ENCODE data around the gene INPP4B. TPM values are rescaled to one million over a fixed set of nuclear protein-coding genes. Genes with fewer than 3 reads are reported as not detected.

INPP4B gene
- total RNA-seq, 1 donor from 2014 or later = 1.3 TPM

DNA sequence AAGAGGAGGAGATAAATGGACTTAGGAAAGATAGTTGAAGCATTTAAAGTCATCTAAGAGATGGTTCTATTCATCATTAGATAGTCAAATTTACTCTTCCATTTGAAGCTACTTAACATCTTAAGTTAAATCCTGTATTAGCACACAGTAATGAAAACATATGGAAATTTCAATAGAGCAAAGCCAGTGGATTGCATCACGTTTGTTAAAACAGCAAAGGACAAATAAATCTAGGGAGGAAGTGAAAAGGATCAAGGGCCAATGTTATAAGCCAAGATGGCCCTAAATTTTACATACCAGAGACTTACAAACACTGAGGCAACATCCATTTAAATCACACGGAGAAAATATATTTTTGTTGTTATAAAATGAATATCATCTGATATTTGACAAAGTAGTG, 602.8 kb downstream of the INPP4B start:
- no peak for DNase-seq (ENCODE audit: low read depth, low spot score)

DNA sequence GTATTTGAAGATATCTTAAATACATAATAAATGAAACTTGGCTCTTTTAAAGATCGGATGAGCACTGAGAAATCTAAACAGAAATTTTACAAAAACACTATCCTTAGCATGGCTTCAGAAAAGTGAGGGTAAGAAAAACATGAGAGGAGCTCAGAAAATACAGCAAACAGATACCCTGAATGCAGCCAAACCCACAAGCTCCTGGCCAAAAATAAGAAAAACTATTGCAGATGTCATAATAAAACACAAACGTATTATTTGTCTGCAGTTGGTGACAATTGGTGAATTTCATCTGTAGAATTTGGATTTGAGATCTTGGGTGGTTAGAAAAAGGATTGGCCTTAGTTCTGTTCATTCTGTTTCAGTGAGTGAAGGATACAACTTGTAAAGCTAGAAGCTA, 603.9 kb downstream of the INPP4B start:
- DNase-seq (ENCODE audit: low read depth, low spot score) = no peak

DNA sequence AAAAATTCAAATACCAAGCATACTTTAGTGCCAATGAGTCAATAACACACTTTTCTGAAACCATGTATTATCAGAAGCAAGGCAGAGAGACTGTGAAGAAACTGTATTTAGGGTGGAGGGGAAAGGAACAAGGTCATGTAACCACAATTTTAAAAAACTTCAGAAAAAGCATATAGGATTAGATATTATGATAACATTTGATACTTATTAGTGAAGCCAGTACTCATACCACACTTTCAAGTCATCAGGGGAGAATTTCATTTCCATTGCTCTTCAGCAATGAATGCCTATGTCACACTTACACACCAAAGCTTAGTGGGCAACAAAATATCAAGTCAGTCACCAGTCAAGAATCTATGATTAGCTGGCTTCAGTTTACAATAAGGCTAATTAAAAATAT, 607.5 kb downstream of the INPP4B start:
- no peak for DNase-seq (ENCODE audit: low read depth, low spot score)

DNA sequence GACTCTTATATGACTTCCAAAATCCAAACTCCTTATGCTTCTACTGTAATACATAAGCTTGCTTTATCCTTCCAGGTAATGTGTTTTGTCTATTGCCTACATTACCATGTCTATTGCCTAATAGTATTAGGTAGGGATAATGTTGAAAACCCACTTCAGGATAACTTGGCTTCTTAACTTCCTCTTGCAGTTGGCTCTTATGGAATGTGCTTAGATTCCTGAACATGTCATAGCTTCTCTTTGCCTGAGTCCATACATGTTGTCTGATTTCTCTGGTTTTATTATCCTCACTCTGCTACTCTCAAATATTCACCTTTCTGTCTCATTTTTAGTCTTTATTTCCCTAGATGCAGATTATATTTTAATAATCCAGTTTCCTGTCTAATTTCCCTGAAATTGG, 609.8 kb downstream of the INPP4B start:
- DNase-seq (ENCODE audit: low read depth, low spot score) = no peak

DNA sequence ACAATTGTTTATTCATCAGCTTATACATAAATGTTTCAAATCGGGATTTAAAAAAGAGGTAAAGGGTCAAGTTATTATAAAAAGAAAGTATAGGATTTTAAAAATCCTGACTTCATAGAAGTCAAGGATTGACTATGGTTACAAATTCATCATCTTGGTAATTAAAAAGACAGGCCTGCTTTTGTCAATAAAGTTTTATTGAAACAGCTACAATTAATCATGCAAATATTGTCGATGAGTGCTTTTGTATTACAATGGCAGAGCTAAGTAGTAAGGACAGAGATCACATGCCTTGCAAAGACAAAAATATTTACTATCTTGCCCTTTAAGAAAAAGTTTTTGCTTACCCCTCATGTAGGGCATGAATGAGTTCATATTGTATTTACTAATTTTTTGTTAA, 614.3 kb downstream of the INPP4B start:
- no peak for DNase-seq (ENCODE audit: low read depth, low spot score)

DNA sequence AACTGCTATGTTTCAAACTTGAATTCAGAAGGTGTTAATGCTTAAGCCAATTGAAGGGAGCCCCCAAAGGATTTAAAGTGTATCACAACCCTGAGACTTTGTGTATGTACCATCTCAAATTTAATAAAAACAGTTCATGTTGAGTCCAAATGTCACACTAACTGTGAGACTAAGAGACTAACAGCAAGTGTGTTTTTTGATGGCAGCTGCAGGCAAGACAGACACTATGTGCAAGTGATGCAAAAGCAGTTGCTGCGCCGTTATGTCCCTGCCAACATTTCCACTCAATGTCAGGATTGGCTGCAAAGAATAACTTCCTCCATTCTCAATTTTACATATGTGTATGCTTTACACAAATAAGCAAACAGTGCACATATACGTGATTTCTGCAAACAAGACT, 615.1 kb downstream of the INPP4B start:
- no peak for DNase-seq (ENCODE audit: low read depth, low spot score)

DNA sequence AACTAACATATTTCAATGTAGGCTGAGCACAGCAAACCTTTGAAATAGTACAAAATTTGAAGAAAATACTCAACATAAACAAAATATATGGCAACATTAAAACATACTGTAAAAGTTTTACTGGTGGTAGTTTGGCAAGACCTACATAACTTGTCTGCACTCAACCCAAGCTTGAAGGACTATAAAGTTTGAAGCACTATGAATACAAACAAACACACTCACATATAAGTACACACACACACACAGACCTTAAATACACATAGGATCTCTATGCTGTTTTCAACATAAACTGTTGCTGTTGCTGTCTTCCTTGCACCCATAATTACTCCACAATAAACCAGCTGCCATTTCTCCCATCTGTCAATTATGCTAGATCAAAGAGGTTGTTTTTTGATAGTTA, 620.1 kb downstream of the INPP4B start:
- DNase-seq (ENCODE audit: low read depth, low spot score) = no peak

DNA sequence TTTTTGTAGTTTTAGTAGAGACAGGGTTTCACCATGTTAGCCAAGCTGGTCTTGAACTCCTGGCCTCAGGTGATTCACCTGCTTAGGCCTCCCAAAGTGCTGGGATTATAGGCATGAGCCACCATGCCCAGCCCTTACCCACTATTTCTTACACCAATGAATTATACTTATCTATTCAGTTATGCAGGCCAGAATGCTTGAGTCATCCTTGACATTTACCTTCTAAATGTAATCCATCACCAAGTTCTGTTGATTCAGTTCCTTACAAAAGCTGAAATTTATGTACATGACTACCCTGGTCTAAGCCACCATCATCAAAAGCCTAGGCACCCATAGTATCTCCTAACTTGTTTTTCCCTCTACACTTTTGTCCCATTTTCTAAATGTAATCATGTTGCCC, 624.0 kb downstream of the INPP4B start:
- no peak for DNase-seq (ENCODE audit: low read depth, low spot score)

DNA sequence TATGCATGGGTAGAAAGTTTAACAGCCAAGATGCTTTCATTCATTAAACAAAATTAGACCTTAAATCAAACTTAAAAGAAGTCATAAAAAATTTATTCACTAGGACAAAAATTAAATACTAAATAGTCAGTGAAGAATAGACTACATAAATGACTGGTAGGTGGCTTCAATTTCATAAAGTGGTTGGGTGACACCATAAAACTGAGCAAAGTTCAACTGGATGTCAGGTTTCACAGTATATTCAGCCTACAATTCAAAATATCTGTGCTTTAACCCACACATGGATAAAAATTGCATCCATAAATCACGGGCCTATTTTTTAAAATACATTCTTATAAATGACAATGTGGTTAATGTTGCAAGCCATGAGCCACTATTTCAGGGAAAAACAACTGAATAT, 627.4 kb downstream of the INPP4B start:
- no peak for DNase-seq (ENCODE audit: low read depth, low spot score)

DNA sequence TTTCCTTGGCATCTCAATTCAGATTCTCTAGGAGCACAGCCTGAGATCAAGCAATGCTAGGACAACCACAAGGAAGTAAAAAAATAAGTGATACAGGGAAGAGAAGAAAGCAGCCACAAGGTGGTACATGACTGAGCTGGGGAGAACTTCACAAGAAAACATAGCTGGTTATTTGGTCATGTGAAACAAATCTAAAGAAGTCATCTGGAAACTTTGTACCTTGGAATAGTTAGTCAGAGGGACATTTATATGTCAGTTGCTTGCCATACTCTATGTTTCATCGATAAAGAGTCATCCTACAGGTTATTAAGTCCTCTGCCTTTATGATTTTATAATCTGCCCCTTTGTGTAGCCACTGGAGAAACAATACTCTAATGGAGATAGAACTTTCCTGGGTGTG, 634.7 kb downstream of the INPP4B start:
- DNase-seq (ENCODE audit: low read depth, low spot score) = no peak

DNA sequence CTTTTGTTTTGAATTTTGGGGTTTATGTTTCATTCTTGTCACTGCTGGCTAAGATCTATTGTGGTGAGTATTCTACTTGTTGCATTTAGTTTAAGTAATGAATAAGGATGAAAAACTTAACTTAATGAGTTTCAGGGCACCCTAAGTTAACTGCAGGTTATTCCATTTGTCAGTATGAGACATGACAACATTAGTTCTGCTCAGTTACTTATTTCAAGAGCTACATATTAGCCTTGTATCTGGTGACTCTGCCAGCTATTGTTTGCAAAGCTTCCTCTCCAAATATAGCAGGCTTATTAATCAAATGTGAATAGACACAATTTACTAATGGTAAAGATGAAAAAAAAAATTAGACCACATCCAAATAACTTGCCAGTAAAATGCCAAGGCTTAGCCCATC, 642.6 kb downstream of the INPP4B start:
- DNase-seq (ENCODE audit: low read depth, low spot score) = no peak

DNA sequence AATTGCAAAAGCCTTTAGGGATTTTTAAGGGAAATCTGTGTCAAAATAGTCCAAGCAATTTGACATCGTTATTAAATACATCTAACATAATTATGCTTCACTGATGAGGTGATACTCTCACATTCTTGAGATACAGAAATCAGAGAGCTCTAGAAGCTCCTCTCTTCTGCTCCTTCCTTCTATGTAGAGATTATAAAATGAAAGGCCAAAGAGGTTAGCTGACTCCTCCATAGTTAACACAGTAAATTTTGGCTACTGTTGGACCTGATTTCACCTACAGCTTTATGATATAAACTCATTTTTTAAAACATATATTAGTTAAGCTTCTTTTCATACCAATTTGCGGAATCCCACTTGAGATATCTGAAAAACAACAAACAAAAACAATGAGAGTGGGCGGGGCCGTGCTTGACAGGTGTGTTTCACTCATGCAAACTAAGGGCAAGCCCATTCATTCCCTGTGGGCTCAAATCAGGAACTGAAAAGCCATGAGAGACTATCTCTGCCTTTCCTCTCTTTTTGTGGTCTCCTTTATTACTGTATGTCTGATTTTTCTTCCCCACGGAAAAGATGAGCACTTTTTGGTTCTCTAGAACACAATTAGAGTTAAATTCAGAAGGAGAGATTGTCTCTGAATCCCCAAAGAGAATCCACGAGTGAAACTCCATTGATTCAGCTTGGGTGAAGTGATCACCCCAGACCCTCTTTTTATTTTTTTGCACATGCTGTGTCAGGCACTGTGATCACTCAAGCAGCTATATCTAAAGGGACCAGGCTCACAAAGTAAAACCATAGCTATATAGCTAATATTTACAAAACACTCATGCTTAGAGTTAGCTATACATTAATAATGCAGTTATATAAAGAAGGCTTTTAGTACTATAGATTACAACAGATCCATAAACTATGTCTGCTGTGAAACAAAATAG, 643.4 kb downstream of the INPP4B start:
- no peak for DNase-seq (ENCODE audit: low read depth, low spot score)

DNA sequence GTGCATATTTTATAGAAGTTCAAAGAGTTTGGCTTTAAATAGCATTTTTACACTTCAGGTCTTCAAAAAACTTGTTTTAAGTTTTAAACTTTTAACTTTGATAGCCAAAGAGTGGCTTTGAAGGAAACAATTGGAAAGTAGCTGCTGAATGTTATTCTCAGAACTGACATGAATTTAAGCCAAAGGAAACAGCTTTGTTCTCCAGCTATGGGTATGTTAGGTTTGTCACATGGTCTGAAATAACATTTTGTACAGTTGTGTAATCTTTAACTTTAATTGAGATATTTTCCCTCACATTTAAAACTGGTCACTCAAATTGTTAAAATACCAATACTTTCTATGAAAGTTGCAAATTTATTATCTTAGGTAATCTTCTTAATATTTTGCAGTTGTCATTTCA, 645.1 kb downstream of the INPP4B start:
- DNase-seq (ENCODE audit: low read depth, low spot score) = no peak

DNA sequence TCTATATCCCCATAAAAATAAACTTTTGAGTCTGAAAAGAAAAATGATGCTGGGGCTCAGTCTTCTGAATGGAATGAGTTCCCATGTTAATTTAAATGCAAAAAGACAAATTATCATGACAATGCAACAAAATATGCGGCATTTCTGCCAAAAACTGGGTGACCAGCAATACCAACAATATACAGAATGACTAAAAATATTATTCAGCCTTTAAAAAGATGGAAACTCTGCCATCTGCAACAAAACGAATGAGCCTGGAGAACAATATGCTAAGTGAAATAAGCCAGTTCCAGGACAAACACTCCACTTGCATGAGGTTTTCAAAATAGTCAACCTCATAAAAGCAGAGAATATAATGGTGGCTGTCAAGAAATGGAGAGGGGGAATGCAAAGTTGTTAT, 651.2 kb downstream of the INPP4B start:
- no peak for DNase-seq (ENCODE audit: low read depth, low spot score)

DNA sequence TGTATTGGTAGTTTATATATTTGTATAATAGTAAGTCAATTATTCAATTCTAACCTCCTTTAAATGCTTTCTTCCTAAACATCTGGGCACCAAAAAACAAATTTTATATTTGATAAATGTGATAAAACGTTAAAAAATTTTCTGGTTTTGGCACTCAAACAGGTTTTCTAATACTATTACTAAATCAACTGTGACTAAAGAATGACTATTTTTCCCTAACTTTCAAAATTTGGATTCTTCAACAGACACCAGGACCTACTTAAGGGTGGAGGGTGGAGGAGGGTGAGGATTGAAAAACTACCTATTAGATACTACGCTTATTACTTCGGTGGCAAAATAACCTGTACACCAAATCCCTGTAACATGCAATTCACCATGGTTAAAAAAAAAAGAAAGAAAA, 654.2 kb downstream of the INPP4B start:
- DNase-seq (ENCODE audit: low read depth, low spot score) = no peak

DNA sequence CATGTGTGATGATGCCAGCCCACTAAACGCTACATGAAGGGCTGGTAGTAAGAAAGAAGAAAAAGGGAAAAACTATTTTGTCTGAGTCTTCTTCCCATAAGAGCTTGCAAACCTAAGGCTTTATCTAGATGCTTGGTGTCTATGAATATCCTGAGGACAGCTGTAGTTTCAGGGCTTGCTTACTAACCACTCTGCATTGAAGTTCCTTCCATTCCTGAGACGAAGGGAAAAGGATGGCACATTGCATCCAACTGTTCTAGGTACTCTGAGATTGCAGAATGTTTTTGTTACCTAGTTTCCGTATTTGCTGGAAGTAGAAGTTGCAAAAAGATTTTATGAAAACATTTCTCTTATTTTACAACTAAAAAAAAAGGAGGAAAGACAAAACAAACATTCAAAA, 665.1 kb downstream of the INPP4B start:
- no peak for DNase-seq (ENCODE audit: low read depth, low spot score)

DNA sequence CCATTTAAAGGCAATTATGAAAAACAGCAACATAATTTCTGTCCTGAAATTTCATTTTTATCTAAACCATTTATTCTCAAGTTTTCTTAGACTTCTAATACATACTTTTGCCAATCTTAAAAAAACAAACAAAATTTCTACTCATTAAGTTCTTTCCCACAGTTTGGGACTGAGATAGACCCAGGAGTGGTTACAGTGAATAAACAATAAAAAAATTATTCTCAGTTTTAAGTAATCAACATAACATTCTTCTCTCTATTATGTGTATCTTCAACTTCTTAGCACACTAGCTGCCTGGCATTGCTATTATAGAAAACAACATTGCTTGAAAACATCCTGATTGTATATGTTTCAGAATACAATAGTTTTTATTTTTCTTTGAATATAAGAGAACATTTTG, 676.9 kb downstream of the INPP4B start:
- DNase-seq (ENCODE audit: low read depth, low spot score) = no peak

DNA sequence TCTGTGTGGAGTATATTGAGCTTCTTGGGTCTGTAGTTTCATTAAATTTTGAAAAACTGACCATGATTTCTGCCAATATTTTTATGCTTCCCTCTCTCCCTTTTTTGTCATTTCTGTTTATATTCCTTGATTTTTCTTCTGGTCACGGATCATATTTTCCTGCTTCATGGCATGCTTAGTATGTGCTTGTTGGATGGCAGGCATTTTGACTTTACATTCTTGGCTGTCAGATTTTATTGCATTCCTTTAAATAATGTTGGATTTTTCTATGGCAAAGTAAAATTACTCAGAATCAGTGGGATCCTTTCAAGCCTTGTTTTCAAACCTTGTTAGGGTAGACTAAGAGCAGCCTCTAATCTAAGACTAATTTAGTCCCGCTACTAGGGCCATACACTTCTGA, 677.9 kb downstream of the INPP4B start:
- DNase-seq (ENCODE audit: low read depth, low spot score) = no peak

DNA sequence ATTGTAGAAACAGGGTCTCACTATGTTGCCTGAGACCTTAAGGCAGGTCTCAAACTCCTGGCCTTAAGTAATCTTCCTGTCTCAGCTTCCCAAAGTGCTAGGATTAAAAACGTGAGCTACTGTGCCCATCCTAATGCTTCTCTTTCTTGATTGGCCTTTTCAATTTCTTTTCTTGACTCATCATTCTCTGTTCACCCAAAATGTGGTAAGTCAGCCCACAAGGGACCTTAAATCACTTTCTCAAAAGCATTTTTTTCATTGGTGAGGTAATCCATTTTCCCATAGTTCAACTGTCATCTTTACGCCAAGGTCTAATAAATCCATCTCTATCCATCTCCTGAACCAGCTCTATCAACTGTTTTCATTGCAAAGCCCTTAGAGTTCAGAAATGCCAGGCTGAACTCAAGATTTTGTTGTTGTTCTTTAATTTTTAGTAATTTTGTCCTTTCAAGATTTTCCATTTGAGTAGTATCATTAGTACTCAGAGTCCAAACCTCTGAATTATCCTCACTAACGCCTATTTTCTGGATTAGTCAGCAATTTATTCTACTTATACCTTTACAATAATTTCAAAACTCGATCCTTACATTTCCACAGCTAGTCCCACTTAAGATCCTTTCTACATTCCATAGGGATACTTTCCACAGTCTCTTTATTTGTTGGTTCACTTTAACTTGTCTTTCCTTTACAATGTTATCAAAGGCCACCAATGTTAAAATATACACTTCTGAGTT, 681.2 kb downstream of the INPP4B start:
- no peak for DNase-seq (ENCODE audit: low read depth, low spot score)

DNA sequence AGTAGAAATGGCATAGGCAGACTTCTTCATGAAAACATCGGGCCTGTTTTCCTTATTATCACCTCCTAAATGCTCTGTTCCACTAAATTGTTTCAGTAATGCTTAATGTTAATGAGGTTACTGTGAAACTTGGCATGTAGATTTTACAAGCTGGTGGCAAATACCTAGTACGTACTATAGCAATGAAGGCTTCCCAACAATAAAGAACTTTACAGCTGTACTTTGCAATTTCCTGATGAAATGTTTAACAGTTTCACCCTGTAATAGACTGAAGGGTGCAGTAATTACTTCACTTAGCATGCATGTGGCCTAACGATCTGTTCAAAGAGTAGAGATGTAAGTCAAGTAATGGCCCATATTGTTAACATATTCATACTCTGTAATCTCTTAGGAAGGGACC, 685.0 kb downstream of the INPP4B start:
- DNase-seq (ENCODE audit: low read depth, low spot score) = no peak

DNA sequence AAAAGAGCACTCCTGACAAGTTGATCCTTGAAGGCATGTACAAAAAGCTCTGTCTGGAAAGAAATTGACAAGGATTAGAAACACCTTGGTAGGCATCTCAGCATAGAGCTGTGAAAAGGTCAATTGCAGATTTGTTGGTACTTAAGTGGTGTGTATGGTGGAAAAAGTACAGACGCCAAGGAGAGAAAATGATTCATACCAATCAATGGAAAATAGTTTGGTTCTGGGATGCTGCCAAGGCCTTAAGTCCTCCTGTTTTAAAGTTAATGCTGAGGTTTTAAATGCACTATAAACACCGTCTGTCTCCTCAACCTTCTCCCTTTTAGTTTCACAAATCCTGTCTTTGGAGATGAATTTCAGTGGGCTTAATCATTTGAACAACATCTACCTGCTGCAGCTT, 685.6 kb downstream of the INPP4B start:
- DNase-seq (ENCODE audit: low read depth, low spot score) = no peak

DNA sequence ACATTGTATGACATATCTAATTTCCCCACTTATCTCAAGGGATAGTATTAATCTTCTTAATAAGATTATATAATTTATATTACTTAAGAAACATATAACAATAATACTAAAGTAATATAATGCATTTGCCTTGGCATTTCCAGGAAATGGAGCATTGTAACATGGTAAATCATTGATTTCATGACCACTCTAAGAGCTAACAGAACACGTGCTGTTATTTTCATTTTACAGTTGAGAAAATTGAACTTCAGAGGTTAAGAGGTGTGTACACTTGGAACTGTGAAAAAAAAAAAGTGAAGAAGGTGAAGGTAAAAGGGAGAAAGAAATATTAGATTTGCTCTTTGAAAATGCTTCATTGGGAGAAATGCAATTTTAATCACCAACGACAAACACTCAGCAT, 687.1 kb downstream of the INPP4B start:
- DNase-seq (ENCODE audit: low read depth, low spot score) = no peak

DNA sequence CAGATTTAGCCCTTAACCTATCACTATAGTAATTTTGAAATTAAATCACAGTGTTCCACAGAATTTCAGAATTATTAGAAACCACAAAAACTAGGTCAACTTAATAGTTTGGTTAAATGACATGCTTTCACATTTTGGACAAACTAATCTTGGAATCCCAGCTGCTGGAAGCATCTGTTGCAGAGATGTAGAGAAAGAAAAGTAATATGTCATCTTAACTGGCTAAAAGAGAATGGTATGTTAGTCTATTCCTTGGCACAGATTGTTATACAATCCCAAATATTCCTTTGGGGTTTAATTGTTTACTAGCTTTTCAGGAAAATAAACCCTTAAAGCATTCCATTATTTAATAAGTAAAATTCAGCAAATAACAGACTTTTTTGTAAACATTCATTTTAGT, 689.8 kb downstream of the INPP4B start:
- DNase-seq (ENCODE audit: low read depth, low spot score) = no peak
